K562 (cell line): Measurements from ENCODE around the gene GOT1. TPM values are rescaled to one million over a fixed set of nuclear protein-coding genes. Genes with fewer than 3 reads are reported as not detected.

Source experiments
- AFF1 ChIP-seq, 2 experiments: fragments of 450-650 bp; IDR thresholded peaks; 2 replicates each; pipeline ENCODE4 v1.6.1; 2018; ENCODE audit warnings: mild to moderate bottlenecking in 2 of 2, low read depth in 1 of 2; ENCODE audit not compliant: partially characterized antibody in 2 of 2
- CHD1 ChIP-seq: fragments of 200-600 bp; sonication (generic); IDR thresholded peaks from one replicate; pipeline ENCODE4 v1.6.1; 2012; ENCODE audit warnings: mild to moderate bottlenecking, moderate library complexity, low read length, inconsistent platforms
- CLOCK ChIP-seq: fragments of 250-450 bp; sonication (Bioruptor Pico); IDR thresholded peaks from 2 replicates; pipeline ENCODE4 v1.4.0; 2020; ENCODE audit warnings: mild to moderate bottlenecking, moderate library complexity, borderline replicate concordance
- CTCF ChIP-seq, 3 experiments: IDR thresholded peaks in 2 of 3; conservative IDR thresholded peaks in 1 of 3; 2 replicates each; pipeline ENCODE4 v1.5.1; 2011 to 2012; ENCODE audit warnings: low read length in 3 of 3, mild to moderate bottlenecking in 3 of 3, control low read depth in 2 of 3, improper control_type of control experiment in 1 of 3, inconsistent platforms in 1 of 3, low read depth in 1 of 3, mixed read lengths in 1 of 3, moderate library complexity in 1 of 3; ENCODE audit not compliant: insufficient read depth in 2 of 3
- CXXC5 ChIP-seq: fragments of 250-450 bp; sonication (Bioruptor Pico); IDR thresholded peaks from 2 replicates; pipeline ENCODE4 v1.8.0; 2022; ENCODE audit warnings: inconsistent platforms, mild to moderate bottlenecking, moderate library complexity
- GABPB2 ChIP-seq: fragments of 250-450 bp; sonication (Bioruptor Pico); conservative IDR thresholded peaks from 2 replicates; pipeline ENCODE4 v1.5.1; 2021; ENCODE audit warnings: mild to moderate bottlenecking
- GTF2F1 ChIP-seq: IDR thresholded peaks from 2 replicates; pipeline ENCODE4 v1.6.1; 2011; ENCODE audit warnings: low read depth, low read length, improper control_type of control experiment
- HNRNPLL ChIP-seq: fragments of 200-400 bp; formaldehyde crosslinking; IDR thresholded peaks from 2 replicates; pipeline ENCODE4 v1.6.1; 2017; ENCODE audit warnings: low read length, low read depth, mild to moderate bottlenecking; ENCODE audit not compliant: poor library complexity, severe bottlenecking
- KDM2B ChIP-seq: fragments of 250-450 bp; sonication (Bioruptor Pico); IDR thresholded peaks from 2 replicates; pipeline ENCODE4 v1.8.0; 2021; ENCODE audit warnings: mild to moderate bottlenecking, moderate library complexity
- MTA3 ChIP-seq: fragments of 450-650 bp; formaldehyde crosslinking; IDR thresholded peaks from 2 replicates; pipeline ENCODE4 v1.6.1; 2017; ENCODE audit warnings: mild to moderate bottlenecking, borderline replicate concordance
- MYBL2 ChIP-seq, 2 experiments: fragments of 450-650 bp in 1 of 2; sonication (generic) in 1 of 2; formaldehyde crosslinking in 1 of 2; IDR thresholded peaks; 2 replicates each; pipeline versions ENCODE4 v1.6.1 to v1.8.1; 2017 to 2022; ENCODE audit warnings: borderline replicate concordance in 1 of 2, inconsistent platforms in 1 of 2, low read depth in 1 of 2, mild to moderate bottlenecking in 1 of 2, missing genetic modification reagents in 1 of 2, moderate library complexity in 1 of 2
- NR2C2 ChIP-seq, 2 experiments: fragments of 200-800 bp in 1 of 2; sonication (Bioruptor generic) in 1 of 2; sonication (generic) in 1 of 2; formaldehyde crosslinking in 1 of 2; IDR thresholded peaks; 2 replicates each; pipeline versions ENCODE4 v1.6.1 to v1.8.0; 2016 to 2022; ENCODE audit warnings: mild to moderate bottlenecking in 1 of 2, missing compliant biosample characterization in 1 of 2, missing genetic modification characterization in 1 of 2, missing genetic modification reagents in 1 of 2
- PHB ChIP-seq: fragments of 250-450 bp; sonication (Bioruptor Pico); IDR thresholded peaks from 2 replicates; pipeline ENCODE4 v1.5.0; 2021
- PML ChIP-seq: IDR thresholded peaks from 2 replicates; pipeline ENCODE4 v1.6.1; 2012; ENCODE audit warnings: low read length, inconsistent platforms
- RBM25 ChIP-seq: fragments of 200-400 bp; formaldehyde crosslinking; IDR thresholded peaks from 2 replicates; pipeline ENCODE4 v1.6.1; 2018; ENCODE audit warnings: low read length, low read depth, moderate library complexity; ENCODE audit not compliant: severe bottlenecking
- SMARCA4 ChIP-seq: fragments of 450-650 bp; IDR thresholded peaks from 2 replicates; pipeline ENCODE4 v1.6.1; 2016
- SMARCB1 ChIP-seq: IDR thresholded peaks from 2 replicates; pipeline ENCODE4 v1.6.1; 2011; ENCODE audit warnings: improper control_type of control experiment, low read depth; ENCODE audit not compliant: insufficient read length
- ZFX ChIP-seq: sonication (generic); formaldehyde crosslinking; IDR thresholded peaks from 2 replicates; pipeline ENCODE4 v1.8.0; 2022; ENCODE audit warnings: mild to moderate bottlenecking, missing genetic modification reagents, moderate library complexity
- ZNF124 ChIP-seq: sonication (generic); formaldehyde crosslinking; IDR thresholded peaks from 2 replicates; pipeline ENCODE4 v1.8.1; 2022; ENCODE audit warnings: missing genetic modification reagents
- polyA plus RNA-seq, 8 experiments: library from polyadenylated mRNA; depleted of rRNA in 4 of 8; stranded (reverse) in 5 of 8; unstranded in 3 of 8; fragments of >200 nt; fragmentation: Nextera tagmentation in 2 of 8; fragmentation: Illumina TruSeq in 1 of 8; extraction: Ambion mirVana in 2 of 8; extraction: Trizol in 1 of 8; gene quantifications; 2 replicates each; pipeline versions ENCODE4 v1.2.1 to v1.2.3, GENCODE V29; 2011 to 2014; ENCODE audit warnings: inconsistent platforms in 1 of 8, missing spikeins in 1 of 8
- total RNA-seq, 7 experiments: library from RNA; depleted of rRNA in 6 of 7; stranded (reverse); fragments of >200 nt in 6 of 7; fragmentation: Illumina TruSeq in 2 of 7; extraction: Trizol in 2 of 7; gene quantifications; 2 replicates each; pipeline versions ENCODE4 v1.2.1 to v1.2.3, GENCODE V29; 2011 to 2021; ENCODE audit warnings: low replicate concordance in 1 of 7

GOT1 gene
- total and polyA plus RNA-seq, 9 of the 15 experiments (the other 6 are each of a cell fraction or from before 2014, with no cell fraction given), result 55.7 to 166 (median 75.4) TPM

GRCh38 chr10:99430451-99431189, at the start of gene GOT1 (continued):
- TF ChIP-seq AFF1 (IDR thresholded peaks at IDR 0.05; ENCODE audit: low read depth in 1 of 2, partially characterized antibody in 2 of 2) (peak in 1 of 2 experiments; percentile 1), CLOCK (CRISPR knock-in tag) (no peak), CHD1 (no peak), CTCF (IDR thresholded peaks at IDR 0.05 in 2 of 3, conservative IDR thresholded peaks at IDR 0.05 in 1 of 3; ENCODE audit: insufficient read depth in 2 of 3, low read depth in 1 of 3, low read length in 3 of 3) (no peak), NR2C2 (CRISPR knock-in tag; IDR thresholded peaks at IDR 0.05) (no peak), NR2C2 (tag; IDR thresholded peaks at IDR 0.05) (peak; percentile 84), ZFX (CRISPR knock-in tag) (peak; percentile 75), CXXC5 (CRISPR knock-in tag) (peak; percentile 53), HNRNPLL (peak; percentile 44), PML (peak; percentile 20), KDM2B (CRISPR knock-in tag) (no peak), SMARCA4 (no peak), GABPB2 (CRISPR knock-in tag) (no peak), SMARCB1 (no peak), PHB (CRISPR knock-in tag) (no peak), ZNF124 (CRISPR knock-in tag) (no peak), MYBL2 (IDR thresholded peaks at IDR 0.05; ENCODE audit: low read depth) (peak; percentile 82), MYBL2 (CRISPR knock-in tag; IDR thresholded peaks at IDR 0.05; ENCODE audit: borderline replicate concordance) (no peak), MTA3 (peak; percentile 45; the same call in 1 of the 2 replicates), GTF2F1 (no peak), RBM25 (peak; percentile 86)
